Kidney glomerular epithelial cell (primary cell): ENCODE data around the gene THUMPD3.
A peak's percentile ranks its signal among the peaks of the same experiment; 100 is the strongest.

Experiments
- DNase-seq: peaks from one replicate; lab custom pipeline; 2025; lab: John Stamatoyannopoulos, UW

The THUMPD3 gene

DNA sequence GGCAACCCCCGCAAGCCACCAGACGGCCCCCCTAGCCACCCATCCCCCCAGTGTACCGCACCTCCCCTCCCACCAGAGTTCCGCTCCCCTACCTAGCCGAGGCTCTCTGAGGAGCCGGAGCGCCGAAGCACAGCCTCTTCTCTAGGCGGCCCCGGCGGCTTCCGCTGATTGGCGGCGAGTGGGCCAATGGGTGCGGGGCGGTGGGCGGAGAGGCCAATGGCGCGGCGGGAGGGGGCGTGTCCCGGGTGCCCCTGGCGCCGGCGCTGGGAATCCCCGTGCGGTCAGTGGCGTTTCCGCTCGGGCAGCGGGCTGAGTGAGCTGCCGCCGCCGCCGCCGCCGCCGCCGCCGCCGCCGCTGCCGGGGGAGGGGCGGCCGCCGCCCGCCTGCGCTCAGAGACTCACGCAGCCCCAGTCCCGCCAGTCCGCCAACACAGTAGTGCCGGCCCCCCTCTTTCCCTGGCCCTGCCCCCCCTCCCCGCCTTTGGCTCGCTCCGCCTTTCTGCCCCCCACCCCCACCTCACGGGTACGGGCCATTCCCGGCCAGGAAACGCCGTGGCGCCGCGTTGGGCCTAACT, 34.6 kb downstream of the THUMPD3 start, which contains the start of gene SETD5:
TSS of gene SETD5 (plus strand) at position 284 of the 574 bp plus-strand sequence. CDS start 31,324 bp downstream, outside the sequence.
- DNase-seq = peak; percentile 93

DNA sequence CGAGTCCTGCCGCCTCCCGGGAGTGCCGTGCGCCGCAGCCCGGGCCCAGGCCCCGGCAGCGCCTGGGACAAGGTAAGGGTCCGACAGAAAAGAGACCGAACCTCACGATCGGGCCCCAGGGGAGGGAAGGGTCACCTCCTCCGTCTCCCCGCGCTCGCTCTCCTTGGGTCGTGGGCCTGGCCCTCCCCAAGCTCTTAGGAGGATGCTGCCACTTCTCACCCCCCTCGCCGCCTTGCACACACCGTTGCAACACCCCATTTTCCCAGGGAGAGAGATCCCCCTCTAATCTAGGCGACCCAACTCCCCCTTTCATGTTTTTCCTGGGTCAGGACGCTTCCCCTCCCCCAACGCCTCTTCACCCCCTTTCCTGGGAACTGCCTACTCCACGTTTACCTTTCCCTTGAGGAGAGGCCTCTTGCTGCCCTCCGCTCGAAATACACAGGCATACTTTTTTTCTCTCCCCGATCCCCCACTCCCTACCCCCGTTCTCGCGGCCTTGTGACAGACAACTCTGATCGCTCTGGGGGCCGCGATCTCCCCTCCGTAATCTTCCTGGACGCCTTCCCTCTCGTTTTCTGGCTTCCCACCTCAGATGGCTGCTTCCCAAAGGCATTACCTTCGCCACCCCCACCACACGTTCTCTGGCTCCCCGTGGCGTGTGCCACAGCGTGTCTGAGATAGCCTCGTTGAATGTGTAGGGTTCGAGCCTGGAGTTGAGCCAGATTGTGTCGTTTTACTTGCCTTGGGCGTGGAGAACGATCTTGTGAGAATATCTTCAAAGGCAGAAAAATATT, 35.2 kb downstream of the THUMPD3 start:
- DNase-seq = peak; percentile 31

DNA sequence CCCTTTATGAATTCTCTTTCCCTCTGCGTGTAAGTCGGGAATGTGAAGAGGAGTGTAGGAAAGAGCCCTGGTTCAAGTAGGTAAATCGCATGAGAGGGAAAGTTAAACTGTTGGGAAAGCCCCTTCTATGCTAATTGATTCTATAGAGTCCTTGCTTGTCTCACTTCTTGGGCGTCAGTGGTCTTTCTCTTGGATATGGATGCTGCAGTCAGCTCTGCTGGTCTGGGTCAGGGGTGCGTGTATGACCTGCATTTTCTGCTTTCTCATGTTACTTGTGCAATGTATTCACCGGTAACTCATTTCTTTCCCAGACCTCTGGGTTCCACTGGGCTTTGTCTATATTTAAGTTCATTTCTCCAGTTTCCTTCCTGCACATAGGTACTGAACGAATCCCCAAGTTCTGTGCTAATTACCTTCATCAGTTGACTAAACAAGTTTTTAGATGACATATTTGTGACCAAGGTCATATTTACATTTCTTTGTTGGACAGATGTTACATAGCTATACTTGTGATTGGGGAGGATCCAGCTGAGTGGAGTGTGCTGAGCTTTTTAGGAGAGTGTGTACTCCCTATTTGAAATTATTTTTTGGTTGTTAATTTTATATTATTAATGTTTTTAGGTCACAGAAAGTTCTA, 36.0 kb downstream of the THUMPD3 start:
- peak; percentile 37 for DNase-seq

DNA sequence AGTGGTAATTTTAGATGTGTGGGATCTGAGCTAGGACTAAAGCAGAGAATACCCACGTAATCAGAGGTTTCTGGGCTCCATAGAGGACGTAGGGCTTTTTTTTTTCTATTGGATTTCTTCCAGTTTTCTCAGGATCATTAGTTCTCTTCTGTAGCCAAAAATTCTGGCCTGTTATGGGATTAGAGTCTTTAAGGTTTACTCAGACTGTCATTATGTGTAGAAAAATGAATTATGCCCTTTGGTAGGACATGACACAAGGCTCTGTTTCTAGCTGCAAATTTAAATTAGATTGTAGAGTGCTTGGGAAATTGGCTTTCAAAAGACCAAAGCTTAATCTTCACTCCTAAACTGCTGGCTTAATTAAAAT, 36.5 kb downstream of the THUMPD3 start:
- DNase-seq = no peak

DNA sequence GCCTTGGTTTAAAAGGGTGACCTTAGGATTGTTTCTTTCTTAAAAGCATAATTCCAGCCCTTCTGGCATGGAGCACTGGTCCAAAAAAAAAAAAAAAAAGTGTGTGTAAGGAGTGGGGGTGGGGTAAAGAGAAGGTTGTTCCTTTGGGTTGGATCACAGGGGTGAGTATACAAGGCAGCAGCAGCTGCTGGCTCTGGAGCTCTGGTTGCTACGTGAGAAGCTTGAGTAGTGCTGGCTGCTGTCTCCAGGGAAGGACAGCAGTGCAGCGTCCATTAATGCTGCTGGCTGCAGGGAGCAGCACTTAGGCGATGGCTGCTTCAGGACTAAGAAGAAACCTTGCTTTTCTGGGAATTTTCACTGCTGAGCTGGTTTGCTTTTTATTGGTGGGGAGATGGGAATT, 36.9 kb downstream of the THUMPD3 start:
- DNase-seq = peak; percentile 66

DNA sequence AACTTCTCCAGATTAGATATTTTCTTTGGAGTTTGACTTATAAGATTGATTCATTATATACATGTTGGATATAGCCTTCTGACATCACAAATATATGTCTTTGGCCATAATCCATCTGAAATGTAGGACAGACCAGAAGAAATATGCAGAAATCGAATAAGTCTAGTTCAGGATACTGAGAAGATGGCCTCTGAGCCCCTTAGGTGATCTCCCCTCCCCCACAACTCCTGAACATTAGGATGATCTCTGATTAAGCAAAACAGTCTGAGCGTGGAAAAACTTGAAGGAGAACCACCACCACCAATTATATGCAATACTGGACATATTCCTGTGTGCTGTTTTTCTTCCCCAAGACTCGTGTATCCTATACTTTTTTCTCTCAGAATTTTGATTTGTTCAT, 37.8 kb downstream of the THUMPD3 start:
- DNase-seq = no peak

DNA sequence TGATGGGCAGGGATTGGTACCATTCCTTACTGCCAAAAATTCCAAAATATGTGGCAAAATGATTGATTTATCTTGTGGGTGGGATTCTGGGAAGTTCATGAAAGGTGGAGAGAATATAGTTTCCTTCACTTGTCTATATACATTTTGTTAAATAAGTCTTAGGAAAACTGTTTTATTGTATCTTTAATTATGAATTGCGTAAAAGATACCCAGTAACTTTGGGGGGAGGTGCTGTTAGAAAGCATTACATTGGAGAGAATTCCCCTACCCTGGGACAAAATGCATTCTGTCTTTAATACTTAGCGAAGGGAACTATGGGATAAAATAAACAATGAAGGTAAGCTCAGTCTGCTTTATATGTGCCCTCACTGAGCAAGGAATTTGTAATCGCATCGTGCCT, 39.1 kb downstream of the THUMPD3 start:
- no peak for DNase-seq

DNA sequence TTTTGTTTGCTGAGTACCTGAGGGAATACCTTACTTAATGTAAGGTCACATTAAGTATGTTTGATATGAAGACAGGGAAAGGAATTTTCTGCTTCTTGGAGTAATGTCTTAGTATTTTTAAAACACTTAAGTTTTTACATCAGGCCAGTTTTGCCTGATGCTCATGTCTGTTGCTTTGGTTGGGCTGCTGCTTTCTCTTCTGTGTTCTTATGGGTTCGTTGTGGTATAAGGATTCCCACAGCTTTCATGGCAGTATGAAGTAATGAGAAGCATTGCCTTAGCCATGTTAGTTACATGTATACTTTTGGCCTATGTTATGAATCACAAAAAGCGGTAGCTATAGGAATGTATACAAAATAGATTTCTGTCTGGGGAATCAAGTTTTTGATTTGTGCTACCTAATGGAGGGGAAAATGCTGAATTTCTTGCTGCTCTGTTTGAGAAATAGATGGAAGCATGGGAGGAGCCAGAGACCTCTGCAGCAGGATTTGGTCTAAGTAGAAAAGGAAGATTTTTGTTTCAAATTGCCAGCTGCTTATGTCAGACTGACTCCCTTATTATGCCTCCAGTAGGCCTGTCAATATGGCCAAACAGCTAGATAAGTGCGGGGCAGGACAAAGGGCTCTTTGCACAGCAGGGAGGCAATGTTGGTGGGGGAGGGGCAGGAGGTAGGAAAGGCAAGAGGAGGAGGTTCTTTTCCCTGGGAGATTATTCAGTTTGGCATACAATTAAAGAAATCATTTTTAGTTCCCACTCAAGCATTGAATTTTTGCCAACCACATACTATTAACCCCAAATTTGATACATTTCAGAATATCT, 39.8 kb downstream of the THUMPD3 start:
- DNase-seq = no peak

DNA sequence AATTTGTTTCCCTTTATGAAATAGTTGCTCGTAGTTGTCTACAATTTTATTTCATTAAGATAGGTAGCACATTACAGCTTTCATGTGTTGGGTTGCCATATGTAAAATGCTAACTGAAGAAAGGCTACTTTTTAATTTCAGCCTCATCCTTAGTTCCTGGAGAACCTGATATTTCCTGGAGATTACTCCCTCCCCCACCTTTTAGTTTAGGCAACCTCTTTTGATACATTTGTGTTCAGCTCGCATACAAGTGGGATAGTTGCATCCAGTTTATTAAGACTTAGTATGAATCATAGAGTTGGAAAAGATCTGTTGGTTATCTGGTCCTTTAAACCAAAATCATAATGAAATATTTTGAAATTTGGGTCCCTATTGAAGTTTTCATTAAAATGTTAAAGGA, 40.6 kb downstream of the THUMPD3 start:
- DNase-seq = no peak

DNA sequence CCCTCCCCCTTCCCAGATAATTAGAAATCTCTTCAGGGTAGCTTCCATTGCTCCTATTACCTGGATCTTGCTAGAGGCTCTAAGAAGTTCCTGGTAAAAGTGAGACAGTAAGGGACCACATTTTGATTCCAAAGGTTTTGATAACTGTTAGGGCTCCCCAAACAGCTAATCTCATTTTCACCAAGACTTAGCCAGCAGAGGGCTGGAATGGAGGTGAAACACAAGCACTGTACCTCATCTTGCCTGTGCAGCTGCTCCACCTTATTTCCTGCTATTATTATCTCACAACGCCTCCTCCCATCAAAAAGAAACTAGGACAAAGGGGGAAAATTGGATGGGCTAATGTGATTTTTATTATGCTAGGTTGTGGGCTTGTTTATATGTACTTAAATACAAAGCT, 41.8 kb downstream of the THUMPD3 start:
- no peak for DNase-seq

DNA sequence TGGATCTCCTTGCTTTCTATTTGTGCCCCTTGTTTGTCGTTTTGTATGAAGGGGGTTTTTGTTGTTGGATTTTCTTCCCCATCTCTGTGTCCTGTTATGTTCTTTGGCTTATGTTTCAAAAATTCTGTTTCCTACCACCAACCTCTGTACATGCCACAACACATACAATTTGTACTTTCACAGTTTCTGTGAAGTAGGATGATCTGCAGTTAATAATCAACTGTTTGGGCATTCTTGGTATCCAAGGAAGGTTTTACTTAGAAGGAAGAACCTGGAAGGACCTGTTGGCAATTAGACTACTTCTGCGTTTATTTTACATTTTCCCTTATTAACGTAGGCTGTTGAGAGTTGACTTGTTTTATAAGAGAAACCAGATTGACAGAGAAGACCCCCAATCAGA, 42.9 kb downstream of the THUMPD3 start:
- DNase-seq = peak; percentile 52

DNA sequence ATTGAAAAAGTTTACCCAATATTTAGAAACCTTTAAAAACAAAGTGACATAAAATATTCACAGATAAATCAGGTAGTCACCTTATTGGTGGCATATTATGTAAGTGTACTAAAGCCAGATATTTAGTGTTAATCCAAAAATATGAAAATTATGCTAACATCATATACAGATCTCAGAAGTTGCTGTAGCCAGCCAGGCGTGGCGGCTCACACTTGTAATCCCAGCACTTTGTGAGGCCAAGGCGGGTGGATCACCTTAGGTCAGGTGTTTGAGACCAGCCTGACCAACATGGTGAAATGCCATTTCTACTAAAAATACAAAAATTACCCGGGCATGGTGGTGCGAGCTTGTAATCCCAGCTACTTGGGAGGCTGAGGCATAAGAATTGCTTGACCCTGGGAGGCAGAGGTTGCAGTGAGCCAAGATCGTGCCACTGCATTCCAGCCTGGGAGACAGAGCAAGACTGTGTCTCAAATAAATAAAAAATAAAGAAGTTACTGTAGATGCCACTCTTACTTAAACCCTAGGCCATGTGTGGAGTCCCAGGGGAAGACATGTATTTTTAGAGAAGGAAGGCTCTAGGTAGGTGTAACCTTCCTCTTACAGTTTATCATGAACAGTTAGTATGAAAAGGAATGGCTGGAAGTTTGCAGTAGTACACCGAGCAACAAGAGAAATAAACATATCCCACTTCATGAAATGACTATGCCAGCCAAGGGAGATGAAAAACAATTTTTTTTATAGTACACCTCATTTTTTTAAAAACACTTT, 44.2 kb downstream of the THUMPD3 start:
- no peak for DNase-seq

DNA sequence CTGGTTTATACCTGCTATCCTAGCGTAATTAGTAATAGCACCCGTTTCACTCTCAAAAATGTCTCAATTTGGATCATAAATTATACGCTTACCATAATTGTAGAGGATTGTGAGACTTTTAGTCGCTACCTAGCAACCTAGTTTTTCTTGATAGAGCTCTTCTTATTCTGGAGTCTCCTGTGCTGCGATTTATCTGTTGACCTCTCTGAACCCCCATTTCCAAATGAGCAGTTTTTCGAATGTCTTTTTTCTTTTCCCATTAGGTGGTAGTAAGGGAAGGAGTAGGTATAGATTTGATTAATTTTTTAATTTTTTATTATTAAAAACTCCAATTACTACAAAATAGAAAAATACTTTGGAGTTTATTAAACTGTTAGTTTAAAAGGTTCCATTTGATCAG, 45.2 kb downstream of the THUMPD3 start:
- no peak for DNase-seq

DNA sequence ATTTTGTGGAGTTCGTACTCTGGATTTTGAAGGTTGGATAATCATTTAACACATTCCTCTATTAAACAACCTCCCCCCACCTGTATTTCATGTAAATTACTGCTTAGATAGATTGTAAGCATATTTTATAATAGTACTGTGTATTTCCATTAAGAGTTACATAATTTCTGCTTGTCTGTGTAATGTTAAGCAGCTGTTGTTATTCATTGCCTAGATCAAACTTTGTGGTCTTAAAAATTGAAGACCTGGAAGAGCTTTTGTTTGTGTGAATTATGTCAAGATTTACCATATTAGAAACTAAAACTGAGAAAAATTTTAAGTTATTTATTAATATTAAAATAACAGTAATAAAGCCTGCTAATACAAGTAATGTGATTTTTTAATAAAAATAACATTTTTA, 45.7 kb downstream of the THUMPD3 start:
- DNase-seq = no peak

DNA sequence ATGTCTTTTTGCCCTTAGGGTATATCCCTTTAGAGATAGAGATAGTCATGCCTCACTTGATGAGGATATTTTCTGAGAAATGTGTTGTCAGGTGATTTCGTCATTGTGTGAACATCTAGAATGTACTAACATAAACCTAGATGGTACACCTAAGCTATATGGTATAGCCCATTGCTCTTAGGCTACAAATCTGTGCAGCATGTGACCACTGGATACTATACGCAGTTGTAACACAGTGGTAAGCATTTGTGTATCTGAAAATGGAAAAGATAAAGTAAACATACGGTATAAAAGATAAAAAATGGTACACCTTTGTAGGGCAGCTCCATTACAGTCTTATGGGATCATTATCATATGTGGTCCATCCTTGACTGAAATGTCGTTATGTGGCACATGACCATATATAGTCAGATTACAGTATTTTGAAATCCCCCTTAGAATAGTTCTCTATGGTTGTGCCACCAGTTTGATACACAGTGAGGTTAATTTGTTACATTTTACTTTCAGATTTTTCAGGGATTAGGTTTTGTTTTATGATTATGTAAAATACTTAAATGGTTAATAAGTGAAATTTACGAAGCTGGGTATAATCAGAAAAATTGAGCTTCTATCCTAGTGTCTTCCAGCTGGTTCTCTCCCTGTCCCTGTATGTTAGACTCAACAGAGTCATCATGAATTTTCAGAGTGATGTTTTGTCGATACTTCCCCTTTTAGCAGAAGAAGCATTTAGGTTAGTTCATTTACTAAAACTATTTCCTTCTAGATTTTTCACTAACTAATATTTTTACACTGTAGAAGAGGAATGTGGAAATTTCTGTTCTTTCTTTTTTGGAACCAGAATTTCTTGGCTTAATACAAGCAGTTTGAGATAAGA, 47.4 kb downstream of the THUMPD3 start:
- DNase-seq = no peak

DNA sequence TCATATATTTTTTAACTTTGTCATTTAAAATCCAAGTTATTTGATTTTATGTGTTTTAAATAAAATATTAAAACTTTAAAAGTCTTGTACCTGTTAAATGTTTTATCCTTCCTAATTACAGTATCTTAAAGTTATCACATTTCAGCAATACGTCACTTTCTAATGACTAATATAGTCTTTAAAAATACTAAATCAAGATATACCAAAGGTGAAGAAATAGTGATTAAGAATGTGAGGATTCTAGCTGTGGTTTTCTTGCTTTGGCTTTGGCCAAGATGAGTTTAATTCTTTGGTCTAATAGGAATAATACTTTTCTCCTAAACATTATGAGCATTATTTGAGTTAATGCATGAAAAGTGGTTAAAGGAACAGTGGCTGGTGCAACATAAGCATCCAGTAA, 48.4 kb downstream of the THUMPD3 start:
- no peak for DNase-seq

DNA sequence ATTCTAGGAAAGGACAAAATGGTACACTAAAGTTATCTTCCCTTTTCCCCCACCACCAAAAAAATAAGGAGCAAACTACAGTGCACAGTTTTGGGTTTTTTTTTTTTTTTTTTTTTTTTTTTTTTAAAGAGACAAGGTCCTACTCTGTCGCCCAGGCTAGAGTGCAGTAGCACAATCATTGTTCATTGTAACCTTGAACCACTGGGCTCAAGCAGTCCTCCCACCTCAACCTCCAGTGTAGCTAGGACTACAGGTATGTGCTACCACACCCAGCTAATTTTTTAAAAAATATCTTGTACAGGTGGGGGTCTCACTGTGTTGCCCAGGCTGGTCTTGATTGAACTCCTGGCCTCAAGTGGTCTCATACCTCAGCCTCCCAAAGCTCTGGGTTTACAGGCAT, 49.4 kb downstream of the THUMPD3 start:
- no peak for DNase-seq

DNA sequence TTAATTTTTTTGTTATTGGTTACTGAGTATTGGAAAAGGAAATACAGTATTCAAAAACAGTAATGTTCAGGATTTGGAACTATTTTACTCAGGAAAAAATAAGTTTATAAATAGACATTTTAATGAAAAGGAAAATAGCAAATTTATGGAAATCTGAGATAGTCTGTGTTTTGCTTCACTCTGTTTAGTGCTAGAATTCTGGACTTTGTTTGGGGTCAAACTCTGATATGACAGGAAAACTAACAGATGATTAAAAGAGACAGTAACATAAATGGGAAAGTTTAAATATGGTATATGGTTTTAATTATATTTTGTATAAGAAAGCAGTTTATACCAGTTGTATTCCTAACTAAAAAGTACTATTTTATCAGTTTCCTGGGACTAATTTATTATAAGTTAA, 52.0 kb downstream of the THUMPD3 start:
- DNase-seq = no peak

DNA sequence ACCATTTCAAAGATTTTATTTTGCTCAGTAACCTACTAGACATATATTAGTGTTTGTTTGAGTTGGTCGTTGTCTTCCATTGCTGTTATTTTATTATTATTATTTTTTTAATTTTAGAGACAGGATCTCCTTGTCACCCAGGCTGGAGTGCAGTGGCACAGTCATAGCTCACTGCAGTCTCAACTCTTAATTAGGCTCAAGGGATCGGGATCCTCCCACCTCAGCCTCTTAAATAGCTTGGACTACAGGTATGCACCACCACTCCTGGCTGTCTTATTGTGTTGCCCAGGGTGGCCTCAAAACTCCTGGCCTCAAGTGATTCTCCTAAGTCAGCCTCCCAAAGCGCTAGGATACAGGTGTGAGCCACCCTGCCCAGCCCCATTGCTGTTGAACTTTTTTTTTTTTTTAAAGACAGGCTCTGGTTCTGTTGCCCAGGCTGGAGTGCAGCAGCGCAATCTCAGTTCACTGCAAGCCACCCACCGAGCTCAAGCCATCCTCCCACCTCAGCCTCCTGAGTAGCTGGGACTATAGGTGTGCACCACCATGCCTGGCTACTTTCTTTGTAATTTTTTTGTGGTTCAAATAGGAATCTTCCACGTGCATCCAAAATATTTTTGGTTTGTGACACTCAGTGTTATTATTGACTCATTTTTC, 52.8 kb downstream of the THUMPD3 start:
- DNase-seq = no peak

DNA sequence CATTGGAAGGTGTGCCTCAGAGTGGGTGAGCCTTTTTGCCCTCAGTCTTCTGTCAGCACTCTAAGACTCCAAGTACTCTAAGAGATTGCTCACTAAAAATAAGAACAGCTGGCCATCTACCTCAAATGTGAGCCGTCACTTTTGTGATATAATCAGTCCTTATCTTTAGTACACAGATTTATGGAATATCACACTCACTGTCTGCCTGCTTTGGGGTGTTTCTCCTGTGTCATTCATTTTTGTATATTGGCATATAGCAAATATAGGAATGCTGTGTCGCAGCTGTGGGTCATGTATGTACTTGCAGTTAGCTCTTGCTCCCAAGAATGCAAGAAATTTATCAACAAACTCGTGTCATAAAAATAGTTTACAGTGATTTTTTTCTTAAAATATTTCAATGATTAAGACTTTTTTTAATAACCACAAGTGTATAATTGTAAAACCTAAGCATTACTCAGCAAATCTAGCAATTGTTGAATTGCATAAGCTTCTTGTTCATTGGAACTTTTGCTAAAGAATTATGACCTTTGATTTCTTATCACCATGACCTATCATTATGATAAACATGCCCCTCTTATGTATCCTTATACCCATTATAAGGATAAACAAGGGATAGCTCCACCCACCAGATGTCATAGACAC, 53.4 kb downstream of the THUMPD3 start:
- no peak for DNase-seq
